Transverse colon (tissue), 4 donors: Measurements from ENCODE around the gene TNRC6A.

Experiments
- CTCF ChIP-seq, 5 experiments: fragments of 200-600 bp in 3 of 5; fragments of 450-650 bp in 2 of 5; sonication (generic) in 3 of 5; IDR thresholded peaks; 1 replicate in 2 of 5; 2 replicates in 3 of 5; pipeline ENCODE4 v1.5.1; 2016 to 2017; ENCODE audit warnings: antibody characterized with exemption in 5 of 5, inconsistent platforms in 3 of 5, mild to moderate bottlenecking in 2 of 5, moderate library complexity in 1 of 5
- EP300 ChIP-seq: sonication (generic); formaldehyde crosslinking; IDR thresholded peaks from one replicate; pipeline ENCODE4 v1.6.1; 2017; ENCODE audit warnings: antibody characterized with exemption, low read depth
- POLR2A ChIP-seq: fragments of 450-650 bp; IDR thresholded peaks from one replicate; pipeline ENCODE4 v1.6.1; 2016; ENCODE audit warnings: antibody characterized with exemption, mild to moderate bottlenecking, moderate library complexity
- POLR2AphosphoS5 ChIP-seq, 3 donors: sonication (generic); formaldehyde crosslinking; IDR thresholded peaks; one replicate each; pipeline ENCODE4 v1.6.1; 2016; ENCODE audit warnings: antibody characterized with exemption in 3 of 3

GRCh38 chr16:24753437-24753836, 24.0 kb downstream of the TNRC6A start:
- no peak for TF ChIP-seq CTCF (IDR thresholded peaks at IDR 0.05)
- no peak for TF ChIP-seq EP300
- TF ChIP-seq POLR2A = no peak
- TF ChIP-seq POLR2AphosphoS5 (IDR thresholded peaks at IDR 0.05) = no peak
